Mesodermal cell (in vitro differentiated cells): ENCODE data around the gene SPRR5.

ENCODE experiments used
- H3K27ac ChIP-seq: 2 replicates; pipeline ENCODE4 v1.7.0; 2013; ENCODE audit warnings: mild to moderate bottlenecking, low read depth, low read length, moderate library complexity; ENCODE audit not compliant: severe bottlenecking
- H3K36me3 ChIP-seq: 2 replicates; pipeline ENCODE4 v1.7.1; 2013; ENCODE audit warnings: mild to moderate bottlenecking, low read length, moderate library complexity; ENCODE audit not compliant: control insufficient read depth, insufficient read depth
- H3K4me1 ChIP-seq: one replicate; pipeline ENCODE4 v1.7.1; 2013; ENCODE audit warnings: mild to moderate bottlenecking, low read length; ENCODE audit not compliant: insufficient read depth, control insufficient read depth, poor library complexity, severe bottlenecking
- H3K4me3 ChIP-seq: 2 replicates; pipeline ENCODE4 v1.7.0; 2013; ENCODE audit warnings: low read length, control low read depth, mild to moderate bottlenecking; ENCODE audit not compliant: insufficient read depth, poor library complexity, severe bottlenecking; ENCODE audit errors: extremely low read depth
- H3K9me3 ChIP-seq: 2 replicates; pipeline ENCODE4 v1.7.1; 2013; ENCODE audit warnings: mild to moderate bottlenecking, low read length, moderate library complexity; ENCODE audit not compliant: control insufficient read depth
- WGBS, 2 experiments: methylation state at CpG; one replicate each; pipeline ENCODE4 v1.1.5; 2013; ENCODE audit warnings: missing lambda C conversion rate in 2 of 2; ENCODE audit not compliant: insufficient coverage in 2 of 2; 5-methylcytosine and 5-hydroxymethylcytosine counted together

The SPRR5 gene

GRCh38 chr1:152982076-152982475, 35.1 kb downstream of the SPRR5 start:
- Histone ChIP-seq H3K27ac (no peak overlapping the region), H3K9me3 (peaks cover 5% of the 10 kb centered on the region), H3K4me1 (no peaks in the 10 kb centered on the region), H3K36me3 (no peaks in the 10 kb centered on the region), H3K4me3 (no peak overlapping the region)
- 83 to 87% methylated on average over 3 to 4 of the region's 4 CpGs for WGBS, 2 experiments

GRCh38 chr1:152983234-152983633, 36.2 kb downstream of the SPRR5 start:
- Histone ChIP-seq H3K4me1 (no peaks in the 10 kb centered on the region), H3K4me3 (no peak overlapping the region), H3K27ac (no peak overlapping the region), H3K36me3 (no peaks in the 10 kb centered on the region), H3K9me3 (peaks cover 5% of the 10 kb centered on the region)

GRCh38 chr1:152983743-152984142, 36.7 kb downstream of the SPRR5 start, which contains the start of gene SPRR1A:
Gene SPRR1A (plus strand): TSS chr1:152984081. CDS start chr1:152985231, 1,150 bp downstream.
- H3K9me3 ChIP-seq = peaks cover 5% of the 10 kb centered on the region
- no peak within 1 kb of the TSS for H3K27ac ChIP-seq
- H3K36me3 ChIP-seq = no peaks in the 10 kb centered on the region
- H3K4me3 ChIP-seq = no peak within 1 kb of the TSS
- no peaks in the 10 kb centered on the region for H3K4me1 ChIP-seq
- 80 to 100% methylated on average over 1 of the region's 3 CpGs for WGBS, 2 experiments

GRCh38 chr1:152986578-152986977, 39.6 kb downstream of the SPRR5 start:
- WGBS, 2 experiments = 63 to 80% methylated on average over 1 to 2 of the region's 2 CpGs
- H3K36me3 ChIP-seq = no peaks in the 10 kb centered on the region

GRCh38 chr1:152993186-152993585, 46.2 kb downstream of the SPRR5 start:
- WGBS, 2 experiments = 91% methylated on average over 5 of the region's 6 CpGs; no CpG with 5 or more reads in 1 of the 2 experiments
- H3K9me3 ChIP-seq = peaks cover 6% of the 10 kb centered on the region
- no peak overlapping the region for H3K27ac ChIP-seq
- no peaks in the 10 kb centered on the region for H3K4me1 ChIP-seq
- H3K36me3 ChIP-seq = no peaks in the 10 kb centered on the region
- H3K4me3 ChIP-seq = no peak overlapping the region

More at GRCh38 chr1:152986578-152986977, 39.6 kb downstream of the SPRR5 start:
- Histone ChIP-seq H3K4me1 (no peaks in the 10 kb centered on the region), H3K9me3 (peaks cover 5% of the 10 kb centered on the region), H3K27ac (no peak overlapping the region), H3K4me3 (no peak overlapping the region)

GRCh38 chr1:152995842-152996241, 48.8 kb downstream of the SPRR5 start:
- no CpG with 5 or more reads among the region's 1 CpG for WGBS, 2 experiments
- Histone ChIP-seq H3K36me3 (no peaks in the 10 kb centered on the region), H3K27ac (no peak overlapping the region), H3K4me1 (no peaks in the 10 kb centered on the region), H3K4me3 (no peak overlapping the region), H3K9me3 (peaks cover 6% of the 10 kb centered on the region)

- Histone ChIP-seq H3K36me3 (no peaks in the 10 kb centered on the region), H3K9me3 (peaks cover 6% of the 10 kb centered on the region), H3K27ac (peak overlapping the region; percentile 18), H3K4me3 (no peak overlapping the region), H3K4me1 (no peaks in the 10 kb centered on the region)
- WGBS, 2 experiments = 38 to 44% methylated on average over 3 to 4 of the region's 5 CpGs
Observed at GRCh38 chr1:152996633-152997400, 49.8 kb downstream of the SPRR5 start.

- H3K4me1 ChIP-seq = no peaks in the 10 kb centered on the region
- H3K4me3 ChIP-seq = no peak overlapping the region
- 61 to 86% methylated on average over 5 to 7 of the region's 7 CpGs for WGBS, 2 experiments
- H3K9me3 ChIP-seq = peaks cover 6% of the 10 kb centered on the region
- no peaks in the 10 kb centered on the region for H3K36me3 ChIP-seq
- no peak overlapping the region for H3K27ac ChIP-seq
Observed at GRCh38 chr1:152997901-152998300, 50.9 kb downstream of the SPRR5 start.

GRCh38 chr1:152998476-152998875, 51.5 kb downstream of the SPRR5 start:
- no peak overlapping the region for H3K27ac ChIP-seq
- H3K4me3 ChIP-seq = no peak overlapping the region
- H3K36me3 ChIP-seq = no peaks in the 10 kb centered on the region
- no peaks in the 10 kb centered on the region for H3K4me1 ChIP-seq
- peaks cover 6% of the 10 kb centered on the region for H3K9me3 ChIP-seq
- WGBS, 2 experiments = 80 to 100% methylated on average over 1 to 4 of the region's 4 CpGs
